Endothelial cell of umbilical vein (primary cell): ENCODE measurements around the gene CCR1. TPM values are rescaled to one million over a fixed set of nuclear protein-coding genes. Genes with fewer than 3 reads are reported as not detected.

ENCODE experiments used
- BruUV-seq: library from RNA; stranded (reverse); fragments of 400-500 nt; replicated peaks from 2 replicates; lab custom pipeline; 2021; lab: Mats Ljungman, UMichigan
- CTCF ChIA-PET: fragments of 300-600, 350-600 bp; sonication (Branson Sonifier 250); formaldehyde crosslinking; loops from one replicate; lab custom pipeline; 2021; ENCODE audit warnings: antibody characterized with exemption, inconsistent platforms; lab: Charles Lee
- POLR2A ChIA-PET: fragments of 300-600, 350-600 bp; sonication (Branson Sonifier 250); formaldehyde crosslinking; loops from one replicate; lab custom pipeline; 2021; ENCODE audit warnings: antibody characterized with exemption, inconsistent platforms; lab: Charles Lee
- DNase-seq: peaks from one replicate; pipeline ENCODE4 v3.0.0-alpha.2; 2011; ENCODE audit warnings: low read depth, low spot score
- FAIRE-seq: peaks from 2 replicates; lab custom pipeline; 2011; peaks lifted over from hg19 to GRCh38; lab: Jason Lieb, UNC
- H2AFZ ChIP-seq: 2 replicates; pipeline ENCODE4 v1.6.0; 2012; ENCODE audit warnings: low read depth, low read length, control low read depth, inconsistent platforms
- H3K27ac ChIP-seq: 2 replicates; pipeline ENCODE4 v1.5.1; 2011; ENCODE audit warnings: low read depth, mild to moderate bottlenecking, control low read depth, low read length, moderate library complexity; ENCODE audit not compliant: insufficient read depth
- H3K27me3 ChIP-seq, 2 experiments: 2 replicates each; pipeline versions ENCODE4 v1.6.0 to v1.6.1; 2011; ENCODE audit warnings: low read length in 2 of 2, mixed read lengths in 1 of 2; ENCODE audit not compliant: control insufficient read depth in 2 of 2, insufficient read depth in 2 of 2
- H3K36me3 ChIP-seq, 2 experiments: 2 replicates in 1 of 2; 3 replicates in 1 of 2; pipeline ENCODE4 v1.5.1; 2011; ENCODE audit warnings: low read length in 2 of 2, mild to moderate bottlenecking in 1 of 2, moderate library complexity in 1 of 2; ENCODE audit not compliant: control insufficient read depth in 2 of 2, insufficient read depth in 2 of 2; ENCODE audit errors: extremely low read depth in 1 of 2
- H3K4me1 ChIP-seq: 3 replicates; pipeline ENCODE4 v1.5.1; 2011; ENCODE audit warnings: mild to moderate bottlenecking, low read length; ENCODE audit not compliant: control insufficient read depth, insufficient read depth; ENCODE audit errors: extremely low read depth
- H3K4me2 ChIP-seq: 2 replicates; pipeline ENCODE4 v1.6.1; 2011; ENCODE audit warnings: low read length, control low read depth, mixed read lengths; ENCODE audit not compliant: insufficient read depth
- H3K4me3 ChIP-seq, 3 experiments: fragments of 200-600 bp in 1 of 3; sonication (generic), shearing (Covaris generic) in 1 of 3; replicated peaks in 1 of 3; 2 replicates each; pipeline ENCODE4 v1.5.1; 2011 to 2016; ENCODE audit warnings: control low read depth in 3 of 3, low read length in 3 of 3, mild to moderate bottlenecking in 2 of 3, inconsistent platforms in 1 of 3, low read depth in 1 of 3, moderate library complexity in 1 of 3; ENCODE audit not compliant: insufficient read depth in 1 of 3
- H3K79me2 ChIP-seq: 2 replicates; pipeline ENCODE4 v1.6.0; 2012; ENCODE audit warnings: low read length, inconsistent platforms; ENCODE audit not compliant: control insufficient read depth, insufficient read depth
- H3K9ac ChIP-seq: replicated peaks from 2 replicates; pipeline ENCODE3; 2011; ENCODE audit warnings: low read length, control low read depth; ENCODE audit not compliant: insufficient read depth; ENCODE audit errors: extremely low read depth
- H3K9me1 ChIP-seq: replicated peaks from 3 replicates; pipeline ENCODE4 v1.6.0; 2011; ENCODE audit warnings: mild to moderate bottlenecking, low read length; ENCODE audit not compliant: control insufficient read depth, insufficient read depth; ENCODE audit errors: extremely low read depth
- H3K9me3 ChIP-seq: replicated peaks from 2 replicates; pipeline ENCODE4 v1.5.1; 2012; ENCODE audit warnings: low read length, inconsistent platforms; ENCODE audit not compliant: control insufficient read depth, insufficient read depth
- H4K20me1 ChIP-seq: replicated peaks from 2 replicates; pipeline ENCODE3; 2011; ENCODE audit warnings: mild to moderate bottlenecking, low read length; ENCODE audit not compliant: control insufficient read depth, insufficient read depth; ENCODE audit errors: extremely low read depth
- EZH2 ChIP-seq: IDR thresholded peaks from 2 replicates; pipeline ENCODE4 v1.6.1; 2012; ENCODE audit warnings: borderline replicate concordance, low read depth, mild to moderate bottlenecking, moderate library complexity, low read length, inconsistent platforms; ENCODE audit not compliant: severe bottlenecking
- POLR2A ChIP-seq: IDR thresholded peaks from 2 replicates; pipeline ENCODE4 v1.6.1; 2012; ENCODE audit warnings: low read depth, mild to moderate bottlenecking, control low read depth, low read length
- POLR2AphosphoS5 ChIP-seq: IDR thresholded peaks from 2 replicates; pipeline ENCODE4 v1.6.1; 2012; ENCODE audit warnings: low read depth, mild to moderate bottlenecking, control low read depth, low read length, moderate library complexity; ENCODE audit not compliant: insufficient read depth
- dilution Hi-C: fragments of 300-500 bp; cut with MboI; formaldehyde crosslinking; loops from one replicate; pipeline ENCODE4 v1.15.0; 2019; ENCODE audit warnings: low sequenced_read_pairs; ENCODE audit not compliant: extremely low pct_ligation_motif_present
- intact Hi-C: fragments of 100-400 bp; cut with micrococcal nuclease; formaldehyde crosslinking; loops from one replicate; pipeline ENCODE4 v1.10.0; 2022
- polyA plus RNA-seq, 4 experiments: library from polyadenylated mRNA; depleted of rRNA in 3 of 4; stranded (reverse) in 3 of 4; unstranded in 1 of 4; fragments of >200 nt; gene quantifications; 2 replicates each; pipeline versions ENCODE4 v1.2.1 to v1.2.3, GENCODE V29; 2011 to 2012; ENCODE audit warnings: missing spikeins in 1 of 4
- total RNA-seq: library from RNA; stranded (reverse); gene quantifications from 2 replicates; pipeline ENCODE4 v1.2.3, GENCODE V29; 2021

The CCR1 gene
- total and polyA plus RNA-seq, 2 donors (not counting 3 experiments of a cell fraction or from before 2014, with no cell fraction given): not detected

DNA sequence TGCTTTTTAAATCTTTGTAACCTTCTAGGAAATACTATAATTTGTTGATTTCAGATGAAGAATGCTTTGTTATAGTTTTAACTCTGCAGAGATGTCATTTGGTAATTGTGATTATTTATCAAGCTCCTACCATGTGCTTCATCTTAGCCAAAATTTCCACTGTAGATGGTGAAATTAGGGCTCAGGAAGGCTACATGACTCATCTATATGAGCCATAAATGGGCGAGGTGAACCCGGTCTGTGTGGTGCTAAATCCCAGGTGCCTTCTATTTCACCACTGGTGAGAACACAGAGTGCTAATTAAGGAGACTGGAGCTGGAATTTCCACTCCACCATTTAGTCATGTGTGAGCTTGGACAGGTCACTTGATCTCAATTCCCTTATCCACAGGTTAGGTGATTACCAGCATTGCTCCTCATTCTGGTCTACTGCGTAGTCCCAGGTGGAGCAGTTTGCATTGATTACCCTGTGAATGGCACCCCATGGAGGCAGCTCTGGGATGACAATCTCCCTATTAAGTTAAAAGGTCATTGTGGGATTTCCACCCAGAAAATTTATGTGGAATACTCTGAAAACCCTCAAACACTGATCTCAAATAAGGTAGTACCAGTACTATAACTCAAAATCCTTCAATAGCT is 31.3 kb upstream of the CCR1 start:
- intact Hi-C loops (no loop called here), dilution Hi-C loops (no loop called here)
- Histone ChIP-seq H3K9me1 (no peaks in the 10 kb centered on the region), H3K27ac (no peak overlapping the region), H3K36me3 (no peaks in the 10 kb centered on the region), H2AFZ (no peak overlapping the region), H3K4me3 (no peak overlapping the region), H3K79me2 (no peaks in the 10 kb centered on the region), H3K9ac (no peak overlapping the region), H4K20me1 (no peaks in the 10 kb centered on the region), H3K4me1 (no peaks in the 10 kb centered on the region), H3K9me3 (no peaks in the 10 kb centered on the region), H3K4me2 (no peak overlapping the region), H3K27me3 (peaks cover 0 to 3% of the 10 kb centered on the region in 2 experiments)
- FAIRE-seq (no peak), DNase-seq (no peak)
- no TSS peak for BruUV-seq
- CTCF ChIA-PET: no interaction called here
- POLR2A ChIA-PET: no interaction called here
- TF ChIP-seq EZH2: no peak

- Histone ChIP-seq H3K27me3 (peaks cover 0 to 3% of the 10 kb centered on the region in 2 experiments), H3K79me2 (no peaks in the 10 kb centered on the region), H4K20me1 (no peaks in the 10 kb centered on the region), H3K9me1 (no peaks in the 10 kb centered on the region), H3K36me3 (no peaks in the 10 kb centered on the region), H3K27ac (no peak overlapping the region), H3K4me2 (no peak overlapping the region), H3K9ac (no peak overlapping the region), H3K9me3 (no peaks in the 10 kb centered on the region), H3K4me3 (no peak overlapping the region), H3K4me1 (no peaks in the 10 kb centered on the region), H2AFZ (no peak overlapping the region)
- BruUV-seq: no TSS peak
- FAIRE-seq (no peak), DNase-seq (no peak)
- dilution Hi-C loops: no loop called here
- TF ChIP-seq POLR2AphosphoS5 (no peak), POLR2A (no peak)
- ChIA-PET CTCF (no interaction called here), POLR2A (no interaction called here)
- intact Hi-C loops: no loop called here
Measured at GRCh38 chr3:46238386-46238785, 30.3 kb upstream of the CCR1 start.
